SU-DHL-6 (cell line): ENCODE results near the gene AQP5.

ENCODE experiments used
- H2AFZ ChIP-seq: fragments of 200-600 bp; sonication (generic); 2 replicates; pipeline ENCODE4 v1.6.1; 2014; ENCODE audit warnings: low read depth, mild to moderate bottlenecking, moderate library complexity, mixed read lengths, antibody characterized with exemption, low read length; ENCODE audit not compliant: severe bottlenecking
- H3F3A ChIP-seq: fragments of 200-600 bp; shearing (Covaris generic); 2 replicates; pipeline ENCODE4 v1.6.0; 2016; ENCODE audit warnings: antibody characterized with exemption, mild to moderate bottlenecking; ENCODE audit not compliant: insufficient read depth
- H3K27ac ChIP-seq: fragments of 200-600 bp; sonication (generic); 2 replicates; pipeline ENCODE4 v1.5.1; 2016; ENCODE audit warnings: low read depth, mild to moderate bottlenecking, low read length, moderate library complexity, mixed read lengths
- H3K27me3 ChIP-seq: fragments of 200-600 bp; sonication (generic), shearing (Covaris generic); 2 replicates; pipeline ENCODE4 v1.6.0; 2014; ENCODE audit warnings: mild to moderate bottlenecking, low read length
- H3K36me3 ChIP-seq: fragments of 200-600 bp; sonication (generic); 2 replicates; pipeline ENCODE4 v1.6.1; 2014; ENCODE audit warnings: mild to moderate bottlenecking, low read length, mixed read lengths
- H3K4me2 ChIP-seq: fragments of 300-600, 200-600 bp; shearing (Covaris generic), sonication (generic); 2 replicates; pipeline ENCODE4 v1.6.0; 2014; ENCODE audit warnings: low read length, low read depth, mild to moderate bottlenecking; ENCODE audit not compliant: poor library complexity, severe bottlenecking
- H3K4me3 ChIP-seq: fragments of 200-600 bp; sonication (generic); 2 replicates; pipeline ENCODE4 v1.5.1; 2014; ENCODE audit warnings: antibody characterized with exemption, low read length, mild to moderate bottlenecking, mixed read lengths; ENCODE audit not compliant: insufficient read depth, poor library complexity, severe bottlenecking
- H3K79me2 ChIP-seq: fragments of 200-600 bp; sonication (generic); 2 replicates; pipeline ENCODE4 v1.6.1; 2014; ENCODE audit warnings: mild to moderate bottlenecking, low read length, moderate library complexity; ENCODE audit not compliant: insufficient read depth
- H3K9ac ChIP-seq: fragments of 200-600 bp; sonication (generic); 2 replicates; pipeline ENCODE4 v1.7.0; 2014; ENCODE audit warnings: mild to moderate bottlenecking, low read length
- H3K9me2 ChIP-seq: fragments of 200-600 bp; sonication (generic); replicated peaks from 2 replicates; pipeline ENCODE4 v1.6.1; 2014; ENCODE audit warnings: low read length; ENCODE audit not compliant: insufficient read depth
- H3K9me3 ChIP-seq: fragments of 200-600 bp; sonication (generic); 2 replicates; pipeline ENCODE4 v1.6.1; 2014; ENCODE audit warnings: low read length, mixed read lengths; ENCODE audit not compliant: insufficient read depth
- H4K20me1 ChIP-seq: fragments of 200-600 bp; sonication (generic); 2 replicates; pipeline ENCODE4 v1.6.1; 2014; ENCODE audit warnings: low read depth, mild to moderate bottlenecking, antibody characterized with exemption, low read length, moderate library complexity, mixed read lengths
- EZH2phosphoT487 ChIP-seq: fragments of 200-600 bp; sonication (generic), shearing (Covaris generic); conservative IDR thresholded peaks from 2 replicates; pipeline ENCODE4 v1.6.1; 2018; ENCODE audit warnings: mild to moderate bottlenecking, antibody characterized with exemption, low read length, moderate library complexity, mixed read lengths
- TF ChIP-seq, protein P1 (sequence below): fragments of 200-600 bp; sonication (generic); IDR thresholded peaks from one replicate; pipeline ENCODE4 v1.5.1; 2017; ENCODE audit warnings: antibody characterized with exemption, mild to moderate bottlenecking, low read length, moderate library complexity; ENCODE audit not compliant: insufficient read depth, poor library complexity, severe bottlenecking

AQP5 gene

DNA sequence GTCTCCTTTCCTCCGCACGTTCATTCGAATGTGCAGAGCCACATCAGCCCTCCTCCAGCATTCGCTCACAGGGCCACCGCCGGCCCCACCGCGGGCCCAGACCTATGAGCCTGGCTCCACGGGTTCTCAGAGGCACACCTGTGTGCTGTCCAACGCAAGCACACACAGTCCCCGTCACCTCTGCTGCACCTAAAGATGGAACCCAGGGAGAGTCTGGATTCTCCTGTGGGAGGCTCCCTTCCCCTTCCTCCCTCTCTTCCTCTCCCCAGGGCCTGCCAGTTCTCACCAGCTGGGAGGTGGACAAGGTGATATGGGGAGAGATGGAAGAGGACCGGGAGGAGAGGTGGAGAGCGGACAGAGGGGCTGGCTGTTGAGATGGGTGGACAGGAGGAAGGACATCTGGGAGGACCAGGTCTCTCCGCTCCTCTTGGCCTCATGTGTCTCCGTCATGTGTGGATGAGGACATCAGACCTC is 6.1 kb downstream of the AQP5 start:
- TF ChIP-seq, protein P1, sequence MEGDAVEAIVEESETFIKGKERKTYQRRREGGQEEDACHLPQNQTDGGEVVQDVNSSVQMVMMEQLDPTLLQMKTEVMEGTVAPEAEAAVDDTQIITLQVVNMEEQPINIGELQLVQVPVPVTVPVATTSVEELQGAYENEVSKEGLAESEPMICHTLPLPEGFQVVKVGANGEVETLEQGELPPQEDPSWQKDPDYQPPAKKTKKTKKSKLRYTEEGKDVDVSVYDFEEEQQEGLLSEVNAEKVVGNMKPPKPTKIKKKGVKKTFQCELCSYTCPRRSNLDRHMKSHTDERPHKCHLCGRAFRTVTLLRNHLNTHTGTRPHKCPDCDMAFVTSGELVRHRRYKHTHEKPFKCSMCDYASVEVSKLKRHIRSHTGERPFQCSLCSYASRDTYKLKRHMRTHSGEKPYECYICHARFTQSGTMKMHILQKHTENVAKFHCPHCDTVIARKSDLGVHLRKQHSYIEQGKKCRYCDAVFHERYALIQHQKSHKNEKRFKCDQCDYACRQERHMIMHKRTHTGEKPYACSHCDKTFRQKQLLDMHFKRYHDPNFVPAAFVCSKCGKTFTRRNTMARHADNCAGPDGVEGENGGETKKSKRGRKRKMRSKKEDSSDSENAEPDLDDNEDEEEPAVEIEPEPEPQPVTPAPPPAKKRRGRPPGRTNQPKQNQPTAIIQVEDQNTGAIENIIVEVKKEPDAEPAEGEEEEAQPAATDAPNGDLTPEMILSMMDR = no peak
- peak overlapping the region; percentile 52 for H3K4me2 ChIP-seq
- H3F3A ChIP-seq = no peaks in the 10 kb centered on the region
- H4K20me1 ChIP-seq = no peaks in the 10 kb centered on the region
- H3K9me2 ChIP-seq = no peaks in the 10 kb centered on the region
- no peaks in the 10 kb centered on the region for H3K36me3 ChIP-seq
- H3K4me3 ChIP-seq = no peak overlapping the region
- H3K79me2 ChIP-seq = no peaks in the 10 kb centered on the region
- no peak overlapping the region for H3K27ac ChIP-seq
- no peaks in the 10 kb centered on the region for H3K9me3 ChIP-seq
- no peaks in the 10 kb centered on the region for H3K27me3 ChIP-seq
- no peak overlapping the region for H3K9ac ChIP-seq
- peak overlapping the region; percentile 10 for H2AFZ ChIP-seq

DNA sequence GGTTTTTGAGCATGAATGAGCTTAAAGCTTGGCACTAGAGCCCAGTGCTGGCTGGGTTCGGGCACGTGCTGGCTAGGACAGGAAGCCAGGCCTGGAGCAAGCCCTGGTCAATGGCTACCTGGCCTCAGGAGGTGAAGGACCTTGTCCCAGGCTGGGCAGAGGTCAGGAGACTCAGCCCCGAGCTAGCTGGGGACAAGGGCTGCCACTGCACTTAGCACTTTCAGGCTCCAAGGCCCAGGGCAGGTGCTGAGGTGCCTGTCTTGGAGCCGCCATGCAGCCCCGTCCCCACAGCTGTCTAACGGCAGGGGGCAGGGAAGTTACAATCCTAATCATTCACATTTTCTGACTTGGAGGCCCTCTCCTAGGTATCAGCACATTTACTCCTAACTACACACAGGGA is 6.8 kb downstream of the AQP5 start:
- no peaks in the 10 kb centered on the region for H3K36me3 ChIP-seq
- no peak overlapping the region for H2AFZ ChIP-seq
- no peaks in the 10 kb centered on the region for H3K9me2 ChIP-seq
- no peak overlapping the region for H3K4me3 ChIP-seq
- H3K27me3 ChIP-seq = no peaks in the 10 kb centered on the region
- H3K79me2 ChIP-seq = no peaks in the 10 kb centered on the region
- no peak overlapping the region for H3K4me2 ChIP-seq
- H3K27ac ChIP-seq = no peak overlapping the region
- TF ChIP-seq, protein P1 = no peak
- no peak for TF ChIP-seq EZH2phosphoT487
- H3F3A ChIP-seq = no peaks in the 10 kb centered on the region
- no peak overlapping the region for H3K9ac ChIP-seq
- H3K9me3 ChIP-seq = no peaks in the 10 kb centered on the region
- no peaks in the 10 kb centered on the region for H4K20me1 ChIP-seq

DNA sequence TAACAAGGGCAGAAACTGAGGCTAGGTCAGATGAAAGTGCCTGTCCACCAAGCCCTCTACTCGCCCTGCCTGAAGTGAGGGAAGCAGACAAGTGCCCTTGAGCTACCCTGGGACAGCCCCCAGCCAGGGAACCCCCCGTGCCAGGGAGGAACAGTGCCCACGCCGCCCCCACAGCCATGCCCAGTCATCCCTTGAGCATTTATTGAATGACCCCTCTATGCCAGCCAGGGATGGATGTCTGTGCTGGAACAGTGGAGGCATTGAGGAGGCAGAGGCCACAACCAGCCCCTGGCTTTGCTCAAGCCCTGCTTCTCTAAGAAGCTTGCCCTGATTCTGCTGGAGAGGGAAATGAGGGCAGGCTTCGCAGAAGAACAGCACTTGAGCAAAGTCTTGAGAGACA is 7.4 kb downstream of the AQP5 start:
- TF ChIP-seq, protein P1 = no peak
- TF ChIP-seq EZH2phosphoT487 = no peak

More for the DNA sequence above, 7.4 kb downstream of the AQP5 start:
- Histone ChIP-seq H3K4me3 (no peak overlapping the region), H3F3A (no peaks in the 10 kb centered on the region), H2AFZ (no peak overlapping the region), H3K79me2 (no peaks in the 10 kb centered on the region), H3K36me3 (no peaks in the 10 kb centered on the region), H3K9ac (no peak overlapping the region), H4K20me1 (no peaks in the 10 kb centered on the region), H3K9me3 (no peaks in the 10 kb centered on the region), H3K4me2 (no peak overlapping the region), H3K9me2 (no peaks in the 10 kb centered on the region), H3K27me3 (no peaks in the 10 kb centered on the region), H3K27ac (no peak overlapping the region)
